Activated CD8-positive, alpha-beta memory T cell treated with anti-CD3 and anti-CD28 coated beads for 48 hours (primary cell): Measurements from ENCODE around the gene SERPINA9.
"Not testable (repeated sequence)": the region's sequence is repeated elsewhere in the genome, so short reads cannot be mapped to it uniquely, and the experiment has no call there.

ENCODE experiments used
- DNase-seq, 3 experiments: peaks; one replicate each; pipeline ENCODE4 v3.0.0-alpha.2; 2020; ENCODE audit warnings: low read depth in 2 of 3, low spot score in 2 of 3

Gene SERPINA9, protein sequence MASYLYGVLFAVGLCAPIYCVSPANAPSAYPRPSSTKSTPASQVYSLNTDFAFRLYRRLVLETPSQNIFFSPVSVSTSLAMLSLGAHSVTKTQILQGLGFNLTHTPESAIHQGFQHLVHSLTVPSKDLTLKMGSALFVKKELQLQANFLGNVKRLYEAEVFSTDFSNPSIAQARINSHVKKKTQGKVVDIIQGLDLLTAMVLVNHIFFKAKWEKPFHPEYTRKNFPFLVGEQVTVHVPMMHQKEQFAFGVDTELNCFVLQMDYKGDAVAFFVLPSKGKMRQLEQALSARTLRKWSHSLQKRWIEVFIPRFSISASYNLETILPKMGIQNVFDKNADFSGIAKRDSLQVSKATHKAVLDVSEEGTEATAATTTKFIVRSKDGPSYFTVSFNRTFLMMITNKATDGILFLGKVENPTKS

DNA sequence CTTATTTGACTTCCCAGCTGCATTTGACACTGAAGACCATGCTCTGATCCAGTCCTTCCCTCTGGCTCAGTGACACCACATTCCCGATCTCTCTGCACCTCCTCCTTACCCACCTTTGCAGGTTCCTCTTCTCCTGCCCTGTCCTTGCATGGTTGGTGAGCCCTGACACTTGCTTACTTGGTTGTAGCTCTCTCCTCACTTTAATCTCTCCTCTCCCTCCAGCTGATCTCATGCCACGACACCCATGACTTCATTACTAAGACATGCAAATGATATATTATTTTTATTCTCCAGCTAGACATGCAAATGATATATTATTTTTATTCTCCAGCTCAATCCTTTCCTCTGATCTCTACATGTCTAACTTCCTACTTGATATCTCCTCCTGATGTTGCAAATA, at the start of gene SERPINA9:
TSS of gene SERPINA9 (minus strand) at position 175 of the 400 bp plus-strand sequence. CDS start 6,357 bp downstream, outside the sequence.
- DNase-seq = no peak

- DNase-seq = no peak
Measured at GRCh38 chr14:94524093-94524492, 48.1 kb upstream of the SERPINA9 start.

- DNase-seq = no peak
Measured at GRCh38 chr14:94523265-94523664, 47.3 kb upstream of the SERPINA9 start.

GRCh38 chr14:94522115-94522724, 46.2 kb upstream of the SERPINA9 start:
- DNase-seq = no peak

GRCh38 chr14:94521375-94522114, 45.5 kb upstream of the SERPINA9 start:
- no peak for DNase-seq

- no peak for DNase-seq
Measured at GRCh38 chr14:94517641-94518257, 41.8 kb upstream of the SERPINA9 start.

DNA sequence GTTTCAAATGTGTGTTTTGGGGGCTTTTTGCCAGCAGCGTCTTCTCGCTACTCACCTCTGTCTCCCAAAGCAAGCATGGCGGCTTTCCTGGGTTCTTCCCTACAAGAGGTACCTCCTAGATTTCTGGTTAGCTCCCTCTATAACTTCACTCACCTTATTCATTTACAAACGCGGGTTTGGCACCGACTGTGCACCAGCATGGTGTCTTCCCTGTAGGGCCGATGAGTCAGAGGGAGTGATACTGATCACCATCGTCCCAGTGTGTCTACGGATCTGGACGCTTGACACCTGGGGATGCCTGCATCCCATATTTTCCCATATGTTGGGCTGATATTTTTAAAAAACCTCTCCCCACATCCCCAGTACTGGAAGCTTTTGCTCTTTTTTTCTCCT, 41.2 kb upstream of the SERPINA9 start:
- DNase-seq = no peak

DNA sequence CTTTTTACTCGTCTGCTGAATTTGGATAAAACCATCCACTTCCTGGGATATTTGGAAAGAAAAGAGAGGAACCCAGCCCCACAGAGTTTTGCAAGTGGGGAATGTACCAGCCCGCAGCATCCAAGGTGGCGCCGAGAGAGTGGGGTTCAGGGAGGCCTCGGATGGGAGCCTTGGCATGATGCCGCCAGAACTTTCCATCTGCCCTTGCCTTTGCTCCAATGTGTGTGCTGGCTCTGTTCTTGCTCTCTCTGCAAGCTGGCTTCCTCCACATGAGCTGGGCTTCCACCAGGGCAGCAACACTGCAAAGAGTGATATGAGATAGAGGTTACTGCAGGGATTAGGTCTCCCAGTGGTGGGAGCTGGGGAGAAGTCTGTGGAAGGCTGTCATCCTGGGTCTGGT, 39.9 kb upstream of the SERPINA9 start:
- DNase-seq = no peak

DNA sequence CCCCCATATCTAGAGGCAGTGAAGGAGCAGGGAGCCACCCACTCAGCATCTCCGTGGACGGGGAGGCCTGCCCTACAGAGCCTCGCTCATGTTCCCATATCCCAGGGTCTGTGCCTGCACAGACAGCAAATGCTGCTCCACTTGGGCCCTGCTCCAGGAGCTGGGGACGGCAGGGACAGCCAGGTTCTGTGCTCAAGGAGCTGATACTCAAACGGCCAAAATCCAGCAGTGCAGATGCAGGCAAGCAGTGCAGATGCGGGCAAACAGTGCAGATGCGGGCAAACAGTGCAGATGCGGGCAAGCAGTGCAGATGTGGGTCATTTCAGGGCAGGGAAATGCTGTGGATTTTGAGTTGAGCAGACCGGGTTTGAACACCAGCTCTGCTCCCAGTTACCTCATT, 39.4 kb upstream of the SERPINA9 start:
- no peak for DNase-seq

DNA sequence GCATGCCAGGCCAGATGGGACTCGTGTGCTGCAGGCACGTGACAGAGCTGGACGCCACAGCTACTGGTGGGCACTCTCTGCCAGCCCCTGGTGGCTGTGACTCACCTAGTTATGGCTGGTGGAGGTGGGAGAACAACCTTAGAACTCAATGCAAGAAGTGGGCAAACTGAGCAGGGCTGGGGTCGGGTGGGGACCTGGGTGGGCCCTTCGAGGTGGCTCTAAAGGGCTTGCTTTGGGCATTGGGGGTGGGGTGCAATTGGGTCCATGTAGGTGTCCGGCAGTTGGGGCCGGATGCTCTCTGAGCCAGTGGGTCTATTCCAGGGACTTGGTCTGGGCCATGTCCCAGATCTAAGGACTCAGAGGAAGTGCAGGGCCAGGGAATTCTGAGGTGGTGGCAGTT, 38.4 kb upstream of the SERPINA9 start:
- no peak for DNase-seq

DNA sequence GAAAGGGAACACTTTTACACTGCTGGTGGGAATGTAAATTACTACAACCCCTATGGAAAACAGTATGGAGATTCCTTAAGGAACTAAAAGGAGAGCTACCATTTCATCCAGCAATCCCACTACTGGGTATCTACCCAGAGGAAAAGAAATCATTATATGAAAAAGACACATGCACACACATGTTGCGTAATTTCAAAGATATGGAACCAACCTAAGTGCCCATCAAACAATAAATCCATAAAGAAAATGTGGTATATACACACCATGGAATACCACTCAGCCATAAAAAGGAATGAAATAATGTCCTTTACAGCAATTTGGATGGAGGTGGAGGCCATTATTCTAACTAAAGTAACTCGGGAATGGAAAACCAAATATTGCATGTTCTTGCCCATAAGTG, 34.5 kb upstream of the SERPINA9 start:
- DNase-seq = not testable (repeated sequence)

GRCh38 chr14:94509356-94509755, 33.4 kb upstream of the SERPINA9 start, which contains the start of gene SERPINA12:
TSS of gene SERPINA12 (minus strand) at chr14:94509469. CDS start at chr14:94498397, 11,072 bp downstream.
- DNase-seq = no peak

DNA sequence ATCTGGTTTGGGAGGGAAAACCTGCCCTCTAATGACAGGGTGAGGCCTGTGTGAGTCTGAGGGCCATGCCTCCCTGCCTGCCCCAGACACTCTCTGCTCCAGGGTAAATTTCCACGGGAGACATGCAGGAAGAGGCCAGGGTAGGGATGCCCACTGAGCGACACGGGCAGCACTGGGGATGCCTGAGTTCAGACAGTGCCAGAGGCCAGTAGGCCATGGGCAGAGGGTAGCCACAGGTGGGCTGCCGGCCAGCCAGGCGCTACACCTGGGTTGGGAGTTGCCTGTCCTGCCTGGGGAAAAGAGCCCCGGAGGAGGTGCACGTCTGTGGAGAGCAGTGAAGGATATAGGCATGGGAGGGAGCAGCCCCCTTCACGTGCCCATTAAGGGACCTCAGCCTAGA, 29.6 kb upstream of the SERPINA9 start:
- DNase-seq = no peak

DNA sequence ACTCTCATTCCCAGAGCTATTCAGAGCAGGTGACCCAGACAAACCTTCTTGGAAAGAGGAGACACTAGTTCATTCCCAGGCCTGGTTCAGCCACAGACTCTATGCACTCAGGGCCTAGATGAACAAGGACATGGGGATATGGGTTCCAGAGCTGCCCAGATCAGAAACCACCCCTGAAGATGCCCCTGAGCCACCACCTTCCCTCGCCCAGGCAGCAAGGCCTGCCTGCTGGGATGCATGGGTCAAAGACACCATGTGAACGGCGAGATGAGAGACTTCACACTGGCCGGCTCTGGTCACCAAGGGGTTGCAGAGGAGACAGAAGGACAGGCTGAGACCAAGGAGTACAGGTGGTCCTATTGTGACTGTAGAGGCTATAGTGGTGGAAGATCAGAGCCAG, 29.2 kb upstream of the SERPINA9 start:
- no peak for DNase-seq

- no peak for DNase-seq
Measured at GRCh38 chr14:94501588-94502516, 25.9 kb upstream of the SERPINA9 start.

DNA sequence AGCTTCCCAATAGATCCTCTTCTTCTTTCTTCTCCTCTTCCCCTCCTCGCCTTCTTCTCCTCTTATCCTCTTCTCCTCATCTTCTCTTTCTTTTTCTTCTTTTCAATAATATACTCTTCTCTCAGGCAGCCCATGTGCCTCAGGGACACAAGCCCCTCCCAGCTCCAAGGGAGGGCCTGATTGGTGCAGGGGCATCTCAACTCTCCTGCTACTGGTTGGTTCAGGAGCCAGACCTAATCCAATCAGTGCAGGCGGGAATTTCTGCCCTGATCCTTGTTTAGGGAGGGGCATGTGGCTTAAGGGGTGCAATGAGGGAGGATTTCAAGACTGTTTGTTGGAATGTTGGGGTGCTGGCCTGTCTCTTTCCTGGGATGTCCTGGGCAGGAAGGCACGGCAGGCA, 24.3 kb upstream of the SERPINA9 start:
- no peak for DNase-seq

DNA sequence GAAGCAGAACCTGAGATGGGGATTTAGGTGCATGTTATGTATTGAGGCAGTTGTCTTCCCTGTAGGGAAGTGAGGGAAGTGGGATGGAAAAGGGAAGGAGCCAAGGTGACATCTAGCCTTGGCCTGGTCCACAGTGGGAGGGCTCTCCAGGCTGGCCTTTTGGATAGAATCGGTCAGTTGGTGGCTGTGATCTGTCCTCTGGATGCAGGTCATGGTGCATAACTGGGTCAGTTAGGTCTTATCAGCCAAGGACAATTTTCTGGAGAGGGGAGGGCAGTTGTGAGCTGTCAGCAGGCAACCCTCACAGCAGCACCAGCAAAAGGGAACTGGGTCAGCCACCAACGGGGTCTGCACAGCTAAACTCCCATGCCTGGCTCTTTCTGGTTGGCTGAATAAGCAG, 23.7 kb upstream of the SERPINA9 start:
- DNase-seq = no peak

DNA sequence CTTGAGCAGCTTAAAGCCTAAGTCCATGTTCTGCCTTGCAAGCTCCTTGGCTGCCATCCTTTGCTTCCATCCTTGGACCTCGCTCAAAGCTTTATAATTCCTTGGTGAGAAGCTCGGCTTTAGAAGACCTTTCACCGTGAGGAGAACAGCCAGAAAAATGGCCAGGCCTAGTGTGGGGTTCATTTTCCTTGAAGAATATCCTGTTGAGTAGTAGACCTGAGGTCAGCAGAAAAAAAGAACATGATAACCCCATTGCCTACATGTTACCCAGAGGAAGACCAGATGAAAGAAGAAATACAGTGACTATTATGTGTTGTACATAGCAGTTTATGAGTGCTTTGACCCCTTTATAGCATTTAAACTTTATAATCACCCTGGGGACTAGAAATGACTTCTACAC, 22.2 kb upstream of the SERPINA9 start:
- DNase-seq = no peak

- DNase-seq = no peak
Measured at GRCh38 chr14:94494085-94494484, 18.1 kb upstream of the SERPINA9 start.

- DNase-seq = no peak
Measured at GRCh38 chr14:94491511-94491910, 15.5 kb upstream of the SERPINA9 start.
